MM.1S (cell line): Measurements from ENCODE around the gene CIPC.

Experiments used
- EZH2 ChIP-seq: fragments of 300-600 bp; sonication (generic); optimal IDR thresholded peaks from 2 replicates; pipeline ENCODE3; 2017; ENCODE audit warnings: low read depth, mild to moderate bottlenecking, antibody characterized with exemption, low read length, mixed read lengths
- EZH2phosphoT487 ChIP-seq: fragments of 300-600 bp; sonication (generic); IDR thresholded peaks from 2 replicates; pipeline ENCODE4 v1.6.1; 2018; ENCODE audit warnings: antibody characterized with exemption, low read length
- TF ChIP-seq, protein P1 (sequence below): fragments of 300-600 bp; sonication (generic); IDR thresholded peaks from 2 replicates; pipeline ENCODE4 v1.5.1; 2016; ENCODE audit warnings: antibody characterized with exemption, low read length, mixed read lengths

DNA sequence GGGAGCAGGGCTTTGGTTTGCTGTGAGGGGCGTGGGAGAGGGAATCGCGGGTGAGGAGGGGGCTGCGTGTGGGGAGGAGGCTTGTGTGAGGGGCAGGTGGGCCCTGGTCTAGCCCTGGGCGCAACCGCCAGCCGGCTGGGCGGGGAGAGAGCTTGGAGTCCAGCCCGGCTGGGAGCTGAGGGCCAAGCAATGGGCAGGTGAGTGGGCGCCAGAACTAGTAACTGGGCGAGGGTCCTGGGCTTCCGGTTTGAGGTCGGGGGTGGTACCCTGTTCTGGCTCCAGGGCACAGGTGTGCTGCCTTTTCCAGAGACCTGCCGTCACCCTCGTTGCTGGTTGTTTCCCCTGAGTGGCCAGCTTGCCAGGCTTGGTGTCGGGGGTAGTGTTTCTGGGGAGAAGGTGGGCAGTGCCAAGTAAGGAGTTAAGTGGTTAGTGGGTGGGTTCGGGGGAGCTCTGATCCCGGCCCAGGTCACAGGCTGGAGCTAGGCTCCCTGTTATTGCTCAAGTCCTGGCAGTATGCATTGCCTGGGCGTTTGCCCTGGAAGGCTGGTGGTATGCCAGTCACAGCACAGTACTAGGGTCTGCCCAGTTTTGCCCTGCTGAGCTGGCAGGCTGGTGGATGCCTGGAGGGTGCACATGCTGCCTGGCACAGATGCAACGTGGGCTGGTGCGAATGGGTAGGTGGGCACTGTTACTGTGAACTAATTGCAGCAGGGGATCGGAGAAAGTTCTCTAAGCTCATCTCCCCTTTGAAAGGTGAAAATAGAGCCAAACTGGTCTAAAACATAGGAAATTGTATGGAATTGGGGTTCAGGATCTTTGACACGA is 683 bp downstream of the CIPC start:
- TF ChIP-seq, protein P1, sequence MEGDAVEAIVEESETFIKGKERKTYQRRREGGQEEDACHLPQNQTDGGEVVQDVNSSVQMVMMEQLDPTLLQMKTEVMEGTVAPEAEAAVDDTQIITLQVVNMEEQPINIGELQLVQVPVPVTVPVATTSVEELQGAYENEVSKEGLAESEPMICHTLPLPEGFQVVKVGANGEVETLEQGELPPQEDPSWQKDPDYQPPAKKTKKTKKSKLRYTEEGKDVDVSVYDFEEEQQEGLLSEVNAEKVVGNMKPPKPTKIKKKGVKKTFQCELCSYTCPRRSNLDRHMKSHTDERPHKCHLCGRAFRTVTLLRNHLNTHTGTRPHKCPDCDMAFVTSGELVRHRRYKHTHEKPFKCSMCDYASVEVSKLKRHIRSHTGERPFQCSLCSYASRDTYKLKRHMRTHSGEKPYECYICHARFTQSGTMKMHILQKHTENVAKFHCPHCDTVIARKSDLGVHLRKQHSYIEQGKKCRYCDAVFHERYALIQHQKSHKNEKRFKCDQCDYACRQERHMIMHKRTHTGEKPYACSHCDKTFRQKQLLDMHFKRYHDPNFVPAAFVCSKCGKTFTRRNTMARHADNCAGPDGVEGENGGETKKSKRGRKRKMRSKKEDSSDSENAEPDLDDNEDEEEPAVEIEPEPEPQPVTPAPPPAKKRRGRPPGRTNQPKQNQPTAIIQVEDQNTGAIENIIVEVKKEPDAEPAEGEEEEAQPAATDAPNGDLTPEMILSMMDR: no peak
- TF ChIP-seq EZH2 (no peak), EZH2phosphoT487 (no peak)
